HEK293T (cell line): Measurements from ENCODE around the gene SLC8A1.

ENCODE experiments used
- CTCF ChIA-PET: fragments of 350-600 bp; formaldehyde crosslinking; extraction: SDS; loops from one replicate; lab custom pipeline; 2021; ENCODE audit warnings: antibody characterized with exemption, inconsistent platforms; lab: Yijun Ruan, JAX
- POLR2A ChIA-PET: fragments of 350-600 bp; formaldehyde crosslinking; extraction: SDS; loops from one replicate; lab custom pipeline; 2020; ENCODE audit warnings: antibody characterized with exemption, inconsistent platforms; lab: Yijun Ruan, JAX
- DNase-seq: peaks from one replicate; pipeline ENCODE4 v3.0.0; 2012; ENCODE audit warnings: mixed read lengths; ENCODE audit errors: extremely low spot score
- ARNT ChIP-seq: fragments of 450-650 bp; IDR thresholded peaks from 2 replicates; pipeline ENCODE4 v1.6.1; 2017; ENCODE audit warnings: mild to moderate bottlenecking
- BHLHE40 ChIP-seq: fragments of 450-650 bp; IDR thresholded peaks from 2 replicates; pipeline ENCODE4 v1.6.1; 2016; ENCODE audit warnings: mild to moderate bottlenecking, moderate library complexity, borderline replicate concordance
- CTBP1 ChIP-seq: fragments of 450-650 bp; IDR thresholded peaks from 2 replicates; pipeline ENCODE4 v1.6.1; 2016; ENCODE audit warnings: borderline replicate concordance
- ELF4 ChIP-seq: fragments of 450-650 bp; IDR thresholded peaks from 2 replicates; pipeline ENCODE4 v1.6.1; 2017; ENCODE audit warnings: antibody characterized with exemption
- FOXA1 ChIP-seq: fragments of 450-650 bp; IDR thresholded peaks from 2 replicates; pipeline ENCODE4 v1.6.1; 2016; ENCODE audit warnings: mild to moderate bottlenecking
- FOXK2 ChIP-seq: fragments of 450-650 bp; IDR thresholded peaks from 2 replicates; pipeline ENCODE4 v1.6.1; 2016; ENCODE audit warnings: mild to moderate bottlenecking
- FOXM1 ChIP-seq: fragments of 450-650 bp; IDR thresholded peaks from 2 replicates; pipeline ENCODE4 v1.6.1; 2017; ENCODE audit warnings: mild to moderate bottlenecking, borderline replicate concordance
- HDGF ChIP-seq: fragments of 450-650 bp; IDR thresholded peaks from 2 replicates; pipeline ENCODE4 v1.6.1; 2017; ENCODE audit warnings: antibody characterized with exemption, borderline replicate concordance
- L3MBTL2 ChIP-seq: fragments of 450-650 bp; conservative IDR thresholded peaks from 2 replicates; pipeline ENCODE4 v1.6.1; 2016; ENCODE audit warnings: mild to moderate bottlenecking
- LEF1 ChIP-seq: fragments of 450-650 bp; IDR thresholded peaks from 2 replicates; pipeline ENCODE4 v1.6.1; 2017; ENCODE audit warnings: mild to moderate bottlenecking, borderline replicate concordance
- NFRKB ChIP-seq: fragments of 450-650 bp; IDR thresholded peaks from 2 replicates; pipeline ENCODE4 v1.6.1; 2016; ENCODE audit warnings: mild to moderate bottlenecking, moderate library complexity
- SP1 ChIP-seq: fragments of 450-650 bp; IDR thresholded peaks from 2 replicates; pipeline ENCODE4 v1.6.1; 2017
- SUZ12 ChIP-seq: fragments of 450-650 bp; IDR thresholded peaks from 2 replicates; pipeline ENCODE4 v1.6.1; 2016; ENCODE audit warnings: mild to moderate bottlenecking
- TARDBP ChIP-seq: fragments of 450-650 bp; IDR thresholded peaks from 2 replicates; pipeline ENCODE4 v1.6.1; 2016
- ZNF384 ChIP-seq: fragments of 450-650 bp; IDR thresholded peaks from 2 replicates; pipeline ENCODE4 v1.6.1; 2016
- TF ChIP-seq, protein P1 (sequence below): fragments of 450-650 bp; IDR thresholded peaks from 2 replicates; pipeline ENCODE4 v1.6.1; 2016

The SLC8A1 gene

GRCh38 chr2:40341198-40341597 lies 110.7 kb downstream of the SLC8A1 start:
- no peak for TF ChIP-seq L3MBTL2
- TF ChIP-seq ARNT = no peak
- no peak for DNase-seq
- ChIA-PET CTCF (interaction anchor here (0.8 kb wide), 1 partner anchor 9 kb away, joined by 4 read pairs; no protein-coding TSS in a partner anchor), POLR2A (no interaction called here)

- ChIA-PET POLR2A (no interaction called here), CTCF (no interaction called here)
- no peak for DNase-seq
- TF ChIP-seq SP1 (no peak), ELF4 (no peak), L3MBTL2 (no peak), FOXK2 (no peak), TARDBP (no peak), NFRKB (no peak), SUZ12 (no peak), FOXA1 (no peak), HDGF (no peak), ARNT (no peak), CTBP1 (no peak), BHLHE40 (no peak), ZNF384 (no peak), FOXM1 (no peak), LEF1 (no peak)
- TF ChIP-seq, protein P1, sequence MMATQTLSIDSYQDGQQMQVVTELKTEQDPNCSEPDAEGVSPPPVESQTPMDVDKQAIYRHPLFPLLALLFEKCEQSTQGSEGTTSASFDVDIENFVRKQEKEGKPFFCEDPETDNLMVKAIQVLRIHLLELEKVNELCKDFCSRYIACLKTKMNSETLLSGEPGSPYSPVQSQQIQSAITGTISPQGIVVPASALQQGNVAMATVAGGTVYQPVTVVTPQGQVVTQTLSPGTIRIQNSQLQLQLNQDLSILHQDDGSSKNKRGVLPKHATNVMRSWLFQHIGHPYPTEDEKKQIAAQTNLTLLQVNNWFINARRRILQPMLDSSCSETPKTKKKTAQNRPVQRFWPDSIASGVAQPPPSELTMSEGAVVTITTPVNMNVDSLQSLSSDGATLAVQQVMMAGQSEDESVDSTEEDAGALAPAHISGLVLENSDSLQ = no peak
Measured at GRCh38 chr2:40339026-40339425, 112.9 kb downstream of the SLC8A1 start.

GRCh38 chr2:40332191-40332826 lies 119.6 kb downstream of the SLC8A1 start:
- ChIA-PET POLR2A (no interaction called here), CTCF (interaction anchor here (0.6 kb wide), 1 partner anchor 8 kb away, joined by 4 read pairs; no protein-coding TSS in a partner anchor)
- DNase-seq = no peak
- TF ChIP-seq FOXA1 (no peak), ARNT (no peak)

DNA sequence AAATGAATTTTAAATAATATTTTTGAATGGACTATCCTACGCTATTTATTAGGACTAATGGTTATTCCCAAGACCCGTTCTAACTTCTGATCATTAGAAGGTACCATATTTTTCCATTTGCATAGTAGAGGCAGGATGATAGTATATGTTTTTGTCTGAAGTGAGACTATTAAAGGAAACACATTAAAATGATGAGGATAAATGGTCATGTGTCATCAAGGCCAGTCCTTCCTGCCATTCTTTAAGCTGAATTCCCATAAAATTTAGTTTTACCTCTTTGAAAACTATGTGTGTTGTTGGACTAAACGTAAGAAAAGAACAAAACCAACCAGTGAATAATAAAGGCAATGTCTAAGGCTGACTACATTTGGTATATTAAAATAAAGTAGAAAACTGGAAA lies 121.8 kb downstream of the SLC8A1 start:
- ChIA-PET POLR2A (no interaction called here), CTCF (interaction anchor here (0.6 kb wide), 1 partner anchor 71 kb away, joined by 3 read pairs; no protein-coding TSS in a partner anchor)
- no peak for DNase-seq

GRCh38 chr2:40329739-40330030 lies 122.2 kb downstream of the SLC8A1 start:
- ChIA-PET CTCF (interaction anchor here (0.6 kb wide), 1 partner anchor 72 kb away, joined by 3 read pairs; no protein-coding TSS in a partner anchor), POLR2A (no interaction called here)
- DNase-seq = no peak
- TF ChIP-seq ZNF384 (no peak), SUZ12 (no peak), FOXM1 (no peak)
- TF ChIP-seq, protein P1 = no peak

More for the DNA sequence above, 121.8 kb downstream of the SLC8A1 start:
- TF ChIP-seq LEF1 (no peak), TARDBP (no peak), BHLHE40 (no peak), L3MBTL2 (no peak), FOXA1 (no peak), SUZ12 (no peak), NFRKB (no peak), FOXM1 (no peak), ELF4 (no peak)
- TF ChIP-seq, protein P1 = no peak

DNA sequence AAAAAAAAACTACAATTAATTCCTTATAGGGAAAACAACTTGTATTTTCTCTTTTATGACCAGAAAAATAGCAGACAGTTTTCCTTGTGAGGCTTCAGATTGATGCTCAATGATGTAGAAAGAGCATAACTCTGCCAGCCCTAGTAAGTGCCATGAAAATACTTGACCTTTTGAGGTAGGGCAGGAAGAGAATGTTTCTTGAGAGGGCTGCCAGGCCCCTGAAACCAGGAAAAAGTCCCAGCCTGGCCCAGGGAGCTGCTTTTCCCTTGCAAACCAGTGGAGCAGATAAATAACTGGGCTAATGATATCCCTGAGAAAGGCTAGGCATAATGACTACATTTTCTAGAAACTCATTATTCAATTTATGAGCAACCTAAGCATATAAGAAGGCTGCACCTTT lies 126.8 kb downstream of the SLC8A1 start:
- POLR2A ChIA-PET = no interaction called here
- TF ChIP-seq CTBP1 = no peak
- no peak for TF ChIP-seq NFRKB
- no peak for TF ChIP-seq BHLHE40
- TF ChIP-seq SP1 = no peak
- TF ChIP-seq LEF1 = no peak
- no peak for TF ChIP-seq TARDBP
- no peak for TF ChIP-seq FOXK2
- TF ChIP-seq, protein P1 = no peak
- TF ChIP-seq L3MBTL2 = no peak
- no peak for TF ChIP-seq HDGF
- CTCF ChIA-PET = no interaction called here
- no peak for DNase-seq

- CTCF ChIA-PET = no interaction called here
- DNase-seq = no peak
- POLR2A ChIA-PET = no interaction called here
- TF ChIP-seq ZNF384 (no peak), FOXK2 (no peak), TARDBP (no peak), SUZ12 (no peak), FOXM1 (no peak), SP1 (no peak), BHLHE40 (no peak), HDGF (no peak), LEF1 (no peak), ARNT (no peak), FOXA1 (no peak), ELF4 (no peak)
- TF ChIP-seq, protein P1 = no peak
Measured at GRCh38 chr2:40324656-40325055, 127.2 kb downstream of the SLC8A1 start.
